HG03521 (cell line): ENCODE data around the gene PARVA.
"Not testable (repeated sequence)": the region's sequence is repeated elsewhere in the genome, so short reads cannot be mapped to it uniquely, and the experiment has no call there.

Experiments used
- ATAC-seq: cut with Tn5 transposase; IDR thresholded peaks from one replicate; pipeline ENCODE4 v1.9.1; 2021; ENCODE audit warnings: mild to moderate bottlenecking, moderate library complexity; ENCODE audit not compliant: unreplicated experiment

PARVA gene, protein sequence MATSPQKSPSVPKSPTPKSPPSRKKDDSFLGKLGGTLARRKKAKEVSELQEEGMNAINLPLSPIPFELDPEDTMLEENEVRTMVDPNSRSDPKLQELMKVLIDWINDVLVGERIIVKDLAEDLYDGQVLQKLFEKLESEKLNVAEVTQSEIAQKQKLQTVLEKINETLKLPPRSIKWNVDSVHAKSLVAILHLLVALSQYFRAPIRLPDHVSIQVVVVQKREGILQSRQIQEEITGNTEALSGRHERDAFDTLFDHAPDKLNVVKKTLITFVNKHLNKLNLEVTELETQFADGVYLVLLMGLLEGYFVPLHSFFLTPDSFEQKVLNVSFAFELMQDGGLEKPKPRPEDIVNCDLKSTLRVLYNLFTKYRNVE

DNA sequence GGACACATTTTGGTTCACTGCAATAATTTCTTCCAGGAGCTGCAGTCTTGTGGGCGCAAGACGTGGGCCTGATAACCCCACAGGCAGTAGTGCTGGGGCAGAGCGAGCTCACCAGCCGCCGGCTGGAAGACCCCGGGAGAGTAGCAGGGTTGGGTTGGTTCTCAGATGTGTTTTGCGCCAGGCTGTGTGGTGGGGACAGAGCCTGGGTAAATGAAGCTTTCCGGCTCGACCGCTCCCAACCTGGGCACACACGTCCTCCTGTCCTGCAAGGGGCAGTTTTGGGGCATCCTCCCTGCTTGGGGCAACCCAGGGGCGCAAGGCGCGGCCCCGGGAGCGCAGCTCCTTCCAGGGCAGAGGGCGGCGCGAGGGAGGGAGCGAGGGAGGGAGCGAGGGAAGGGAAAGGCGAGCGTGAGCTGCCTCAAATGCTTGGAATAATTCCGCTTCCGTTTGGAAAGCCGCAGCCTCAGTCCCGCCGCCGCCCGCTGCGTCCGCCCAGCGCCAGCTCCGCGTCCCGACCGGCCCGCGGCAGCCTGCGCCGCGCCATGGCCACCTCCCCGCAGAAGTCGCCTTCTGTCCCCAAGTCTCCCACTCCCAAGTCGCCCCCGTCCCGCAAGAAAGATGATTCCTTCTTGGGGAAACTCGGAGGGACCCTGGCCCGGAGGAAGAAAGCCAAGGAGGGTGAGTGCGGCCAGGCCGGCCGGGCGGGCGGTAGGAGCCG, at the start of gene PARVA:
Gene PARVA, plus strand, starts transcription at position 466 of the 718 bp plus-strand sequence. Its CDS starts 77 bp downstream, at position 543.
- ATAC-seq: no peak

DNA sequence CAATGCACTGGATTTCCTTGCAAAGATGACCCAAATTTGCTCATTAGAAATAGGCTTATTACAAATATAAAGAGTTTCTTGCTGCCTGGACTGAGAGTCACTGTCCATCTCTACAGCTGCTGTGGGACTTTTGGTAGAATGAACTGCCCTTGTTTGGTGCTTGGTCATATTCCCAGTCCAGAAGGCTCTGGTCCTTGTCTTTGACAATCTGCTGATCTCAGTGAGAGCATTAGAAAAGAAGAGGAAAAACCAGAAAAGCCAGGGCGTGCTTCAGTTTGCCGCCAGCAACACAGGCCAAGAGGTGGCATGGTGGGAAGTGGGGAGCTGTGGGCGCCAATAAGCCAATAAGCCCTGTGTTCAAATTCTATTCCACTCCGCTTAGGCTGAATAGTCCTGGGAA, 48.2 kb upstream of the PARVA start:
- no peak for ATAC-seq

DNA sequence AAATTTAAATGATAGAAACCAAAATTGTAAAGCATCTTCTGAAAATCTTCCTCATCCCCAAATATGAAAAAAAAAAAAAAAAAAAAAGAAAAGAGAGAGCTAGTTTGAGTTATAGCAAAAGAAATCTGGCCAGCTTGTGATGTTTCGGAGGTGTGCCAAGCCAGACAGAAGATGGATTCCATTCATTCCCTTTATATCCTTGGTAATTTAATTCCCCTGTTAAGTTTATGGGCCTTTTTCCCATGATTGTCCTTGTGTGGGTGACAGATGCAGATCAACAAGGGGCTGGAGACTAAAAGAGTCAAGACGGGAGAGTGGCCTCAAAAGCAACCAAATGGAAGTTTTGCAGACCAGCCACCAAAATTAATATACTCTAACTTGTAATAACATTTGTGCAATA, 47.6 kb upstream of the PARVA start:
- no peak for ATAC-seq

DNA sequence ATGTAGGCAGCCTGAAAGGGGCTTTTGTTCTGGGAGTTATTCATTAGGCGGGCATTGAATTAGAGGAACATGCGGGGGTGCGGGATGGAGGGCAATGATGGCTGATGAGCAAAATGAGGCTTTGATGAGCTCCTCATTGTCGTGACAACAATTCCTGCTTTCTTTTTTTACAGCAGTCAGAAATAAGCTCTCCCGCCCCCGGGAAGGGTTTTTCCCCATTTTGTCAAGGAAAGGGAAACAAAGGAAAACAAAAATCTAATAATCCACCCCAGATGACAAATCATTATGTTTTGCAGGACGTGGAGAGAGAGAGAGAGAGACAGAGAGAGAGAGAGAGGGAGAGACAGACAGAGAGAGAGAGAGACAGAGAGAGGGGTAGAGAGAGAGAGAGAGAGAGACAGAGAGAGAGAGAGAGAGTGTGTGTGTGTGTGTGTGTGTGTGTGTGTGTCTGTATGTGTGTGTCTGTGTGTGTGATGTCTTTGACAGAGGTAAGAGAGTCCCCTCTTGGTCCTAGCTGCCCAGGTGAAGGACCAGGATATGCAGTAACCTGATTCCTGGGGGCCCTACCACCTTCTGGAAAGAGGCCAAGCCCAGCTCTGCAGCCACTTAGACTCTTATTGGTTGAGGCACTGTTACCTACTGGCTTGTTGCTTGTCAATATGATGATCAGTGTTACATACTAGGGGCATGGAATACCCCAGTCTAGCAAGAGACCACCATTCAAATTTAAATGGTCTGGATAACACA, 46.7 kb upstream of the PARVA start:
- ATAC-seq: no peak

DNA sequence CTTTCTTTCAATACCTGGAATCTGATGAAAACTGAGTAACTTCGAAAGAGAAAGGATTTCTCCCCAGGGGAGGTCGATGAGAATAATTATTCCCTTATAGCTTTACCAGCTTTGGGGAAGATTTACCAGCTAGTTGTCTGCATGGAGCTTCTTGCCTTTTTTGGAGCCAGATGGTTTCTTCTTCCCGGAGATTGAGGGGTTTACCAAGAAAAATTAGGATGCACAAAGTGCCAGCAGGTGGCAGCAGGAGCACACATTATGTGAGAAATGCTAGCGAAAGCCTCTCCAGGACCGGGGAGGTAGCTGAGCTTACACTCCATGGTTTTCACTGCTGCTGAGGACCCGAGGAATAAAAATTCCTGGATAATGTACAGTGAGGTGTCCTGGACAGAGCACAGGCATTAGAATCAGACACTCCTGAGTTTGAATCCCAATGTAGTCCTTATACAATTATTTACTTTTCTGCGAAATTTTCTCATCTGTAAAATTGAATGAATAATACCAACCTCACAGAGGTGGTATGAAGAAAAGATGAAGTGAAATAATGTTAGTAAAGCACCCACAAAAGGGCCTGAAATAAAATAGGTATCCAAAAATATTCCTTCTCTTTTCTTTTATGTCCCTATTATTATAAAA, 46.0 kb upstream of the PARVA start:
- no peak for ATAC-seq

DNA sequence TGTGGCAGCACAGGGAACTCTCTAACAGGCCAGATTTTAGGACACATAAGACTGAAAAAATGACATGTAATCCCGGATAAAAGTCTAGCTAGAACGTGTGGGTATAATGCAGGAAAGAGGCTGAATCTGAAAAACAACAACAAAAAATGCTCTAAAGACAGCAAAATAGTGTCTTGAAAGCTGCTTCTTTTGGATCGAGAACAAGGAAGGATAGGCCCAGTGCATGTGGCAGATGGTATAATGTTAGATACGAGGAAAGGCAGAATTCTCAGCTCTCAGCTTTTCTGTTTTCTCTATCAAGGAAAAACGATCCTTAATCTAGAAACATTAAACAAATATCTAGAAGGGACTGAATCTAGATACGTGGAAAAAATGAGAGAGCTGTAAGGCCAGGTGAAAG, 33.8 kb upstream of the PARVA start:
- ATAC-seq: no peak

DNA sequence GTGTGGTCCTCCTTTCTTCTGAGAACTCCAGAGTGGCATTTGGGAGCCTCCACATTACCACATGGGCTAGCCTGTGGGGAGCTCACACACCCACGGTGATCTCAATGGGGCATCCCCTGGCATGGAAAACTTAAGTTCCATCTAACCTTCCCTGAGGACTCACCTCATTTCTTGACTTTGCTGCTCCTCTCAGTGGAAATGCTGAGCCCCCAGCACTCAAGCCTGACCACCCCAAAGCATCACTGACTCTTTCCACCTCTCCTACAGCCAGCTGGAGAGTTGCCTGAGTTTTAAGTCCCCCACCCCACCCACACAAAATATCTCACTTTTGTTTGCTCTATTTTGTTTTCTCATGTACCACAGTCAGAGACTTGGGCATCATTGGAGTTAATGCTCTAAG, 23.8 kb upstream of the PARVA start:
- ATAC-seq: no peak

DNA sequence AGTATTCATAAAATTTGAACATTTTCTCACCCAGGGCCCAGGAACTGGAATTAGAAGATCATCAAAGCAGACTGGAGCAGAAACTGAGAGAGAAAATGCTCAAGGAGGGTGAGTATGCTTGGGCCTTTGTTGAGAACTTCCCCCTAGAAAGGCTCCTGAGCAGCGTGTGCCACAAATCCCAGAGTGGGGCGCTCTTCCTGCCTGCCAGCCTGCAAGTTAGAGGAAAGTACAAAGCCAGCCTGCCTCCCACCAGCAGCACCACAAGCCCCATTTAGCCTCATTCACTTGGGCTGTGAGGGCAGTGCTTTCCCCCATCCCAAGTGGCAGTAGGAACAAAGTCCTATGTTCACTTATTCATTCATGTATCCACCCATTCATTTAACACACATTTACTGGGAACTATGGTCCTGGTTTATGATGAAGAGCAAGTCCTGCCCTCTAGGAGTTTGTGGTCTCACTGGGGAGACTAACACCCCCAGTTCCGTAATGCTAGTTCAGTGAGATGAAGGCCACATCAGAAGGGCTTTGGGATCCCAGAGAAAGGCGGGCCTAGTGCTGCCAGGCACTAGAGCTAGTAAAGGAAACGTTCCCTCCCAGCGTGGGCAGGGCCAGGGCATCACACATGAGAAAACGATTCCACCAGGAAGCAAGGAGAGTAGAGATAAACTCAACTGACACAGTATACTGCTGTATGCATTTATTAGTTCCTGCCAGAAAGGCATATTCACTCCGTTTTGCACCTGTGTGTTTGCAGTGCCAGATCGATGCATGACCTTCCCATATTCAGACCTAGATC, 22.4 kb upstream of the PARVA start:
- no peak for ATAC-seq

DNA sequence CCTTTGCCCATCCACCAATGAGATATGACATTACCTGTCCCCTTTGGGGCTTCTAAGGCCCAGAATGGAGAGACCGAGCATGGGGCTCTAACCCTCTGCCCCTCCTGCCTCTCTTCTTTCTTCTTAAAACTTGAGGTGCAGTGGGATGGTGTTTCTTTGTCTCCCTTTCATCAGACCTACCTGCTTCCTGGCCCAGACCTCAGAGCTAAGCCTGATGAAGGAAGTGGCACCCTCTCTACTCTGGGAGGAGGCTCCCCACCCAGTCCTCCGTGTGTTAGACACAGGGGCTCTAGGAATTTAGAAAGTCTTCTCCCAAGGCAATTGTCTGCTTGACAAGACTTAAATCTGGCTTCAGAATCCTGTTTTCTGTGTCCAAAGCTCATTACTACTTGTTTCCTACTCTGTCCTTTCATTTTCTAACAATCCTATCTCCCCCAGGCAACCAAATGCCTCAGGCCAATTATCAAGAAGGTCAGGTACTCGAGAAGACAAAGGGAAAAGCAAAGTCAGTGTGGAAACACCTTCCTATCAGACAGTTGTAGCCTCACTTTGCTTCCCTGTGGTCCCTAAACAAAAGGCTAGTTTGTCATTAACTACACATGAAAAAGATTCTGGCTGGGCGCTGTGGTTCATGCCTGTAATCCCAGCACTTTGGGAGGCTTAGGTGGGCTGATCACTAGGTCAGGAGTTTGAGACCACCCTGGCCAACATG, 20.3 kb upstream of the PARVA start:
- ATAC-seq: no peak

DNA sequence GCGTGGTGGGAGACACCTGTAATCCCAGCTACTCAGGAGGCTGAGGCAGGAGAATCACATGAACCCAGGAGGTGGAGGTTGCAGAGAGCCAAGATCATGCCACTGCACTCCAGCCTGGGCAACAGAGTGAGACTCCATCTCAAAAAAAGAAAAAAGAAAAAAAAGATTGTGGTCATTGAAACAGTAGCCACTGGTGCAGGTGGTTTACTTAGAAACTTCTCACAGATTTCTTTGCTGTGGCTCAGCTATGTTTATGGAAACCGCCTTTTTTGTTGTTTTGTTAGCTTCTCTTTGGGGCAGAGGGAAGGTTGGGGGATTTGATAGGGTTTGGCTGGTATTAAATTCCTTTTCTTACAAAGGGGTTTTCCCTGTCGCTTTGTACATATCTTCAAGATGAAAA, 19.7 kb upstream of the PARVA start:
- not testable (repeated sequence) for ATAC-seq

DNA sequence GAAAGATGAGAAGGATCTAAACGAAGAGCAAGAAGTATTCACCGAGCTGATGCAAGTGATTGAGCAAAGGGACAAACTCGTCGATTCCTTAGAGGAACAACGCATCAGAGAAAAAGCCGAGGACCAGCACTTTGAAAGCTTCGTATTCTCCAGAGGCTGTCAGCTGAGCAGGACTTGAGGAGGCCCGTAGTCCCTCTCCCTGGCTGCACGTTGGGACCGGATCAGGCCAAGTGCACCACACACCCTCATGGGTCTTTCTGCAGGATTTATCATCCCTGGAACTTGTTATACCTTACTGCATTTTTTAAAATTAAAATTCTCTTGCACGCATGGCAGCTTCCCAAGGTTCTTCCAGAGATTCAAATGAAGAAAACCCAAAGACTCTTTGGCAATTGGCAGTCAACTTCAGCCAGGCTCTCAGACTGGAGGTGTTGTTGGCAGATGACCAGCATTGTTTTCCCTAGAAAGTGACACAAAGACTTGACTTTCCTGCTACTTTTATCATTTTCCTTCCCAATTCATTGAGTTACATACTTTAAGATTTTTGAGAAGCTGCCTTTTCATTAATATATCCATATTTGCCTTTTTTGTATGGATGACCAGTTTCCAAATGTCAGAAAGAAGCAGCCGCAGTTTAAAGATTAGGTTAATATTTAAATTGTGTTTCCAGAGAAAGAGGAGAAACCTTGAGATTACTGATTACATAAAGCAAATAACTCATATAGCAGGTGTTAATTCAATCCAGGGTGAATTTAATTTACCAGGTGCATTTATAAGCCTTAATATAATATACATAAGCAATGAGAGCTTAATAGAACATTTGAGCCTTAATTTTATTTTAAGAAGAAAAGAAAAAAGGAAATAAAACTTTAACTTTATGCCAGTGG, 18.8 kb upstream of the PARVA start:
- ATAC-seq: no peak

DNA sequence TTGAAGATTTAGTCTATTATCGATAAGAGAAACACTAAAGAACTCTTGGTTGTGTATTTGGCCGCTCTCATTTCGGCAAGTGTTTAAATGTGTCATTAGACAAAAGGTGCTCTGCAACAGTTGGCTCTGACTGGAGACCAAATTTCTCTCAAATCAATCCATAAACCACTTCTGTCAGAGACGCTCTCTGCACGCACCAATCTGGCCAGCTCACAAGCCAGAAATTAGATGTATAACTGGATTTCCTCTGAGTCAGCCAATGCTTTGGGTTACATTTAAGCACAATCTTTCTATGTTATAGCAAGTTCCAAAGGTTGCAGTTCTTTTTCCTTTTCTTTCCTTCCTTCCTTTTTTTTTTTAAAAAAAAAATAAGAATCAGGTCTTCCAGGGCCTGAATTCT, 17.6 kb upstream of the PARVA start:
- no peak for ATAC-seq

DNA sequence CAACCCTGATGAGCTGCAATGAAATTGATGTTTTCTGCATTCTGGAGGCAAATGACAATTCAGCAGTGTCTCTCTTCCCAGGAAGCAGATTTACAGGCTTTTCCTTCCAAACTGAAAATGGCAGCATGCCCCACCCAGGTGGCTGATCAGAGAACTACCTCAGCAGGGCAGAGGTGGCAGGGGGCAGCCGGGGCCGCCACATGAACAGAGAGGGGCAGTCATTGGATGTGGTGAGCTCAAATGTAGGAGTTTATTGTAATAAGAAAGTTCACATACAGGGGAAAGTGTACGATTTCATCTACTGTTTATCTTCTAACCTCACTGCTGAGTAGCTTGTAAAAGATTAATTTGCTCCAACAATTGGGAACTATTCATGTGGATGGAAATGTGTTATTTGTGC, 15.7 kb upstream of the PARVA start:
- ATAC-seq: no peak

DNA sequence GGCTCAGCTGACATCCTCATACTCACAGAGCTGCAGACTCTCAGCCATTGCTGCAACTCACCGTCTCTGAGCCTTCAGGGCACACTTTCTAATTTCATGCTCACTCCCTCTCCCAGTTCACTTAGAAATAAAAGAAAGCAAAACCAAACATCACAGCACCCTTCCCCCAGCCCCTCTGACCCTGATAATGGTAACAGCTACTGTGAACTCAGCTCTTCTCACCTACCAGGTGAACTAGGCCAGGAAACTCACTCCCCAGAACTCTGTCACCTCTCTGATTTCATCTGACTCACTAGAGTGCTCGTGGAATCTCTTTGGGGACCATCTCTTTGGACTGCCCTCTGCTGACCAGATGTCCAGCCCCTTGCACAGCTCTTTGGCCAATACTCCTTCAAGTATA, 14.5 kb upstream of the PARVA start:
- ATAC-seq: no peak

DNA sequence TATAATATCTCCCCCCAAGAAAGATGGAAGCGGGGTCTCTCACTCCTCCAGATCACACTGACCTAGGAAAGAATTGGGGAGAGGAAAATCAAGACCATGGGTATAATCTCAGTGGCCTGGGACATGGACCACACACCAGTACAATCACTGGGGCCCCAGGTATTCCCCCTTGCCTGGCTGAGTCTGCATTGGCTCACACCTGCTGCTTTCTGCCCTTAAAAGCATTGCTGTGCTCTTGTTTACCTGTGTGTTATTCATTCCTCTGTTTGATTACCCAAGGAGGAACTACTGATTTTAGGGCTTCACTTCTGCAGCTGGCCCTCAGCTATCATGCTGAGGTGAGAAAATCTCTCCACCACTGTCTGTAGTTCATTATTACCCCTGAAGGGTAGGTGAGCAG, 14.0 kb upstream of the PARVA start:
- no peak for ATAC-seq

DNA sequence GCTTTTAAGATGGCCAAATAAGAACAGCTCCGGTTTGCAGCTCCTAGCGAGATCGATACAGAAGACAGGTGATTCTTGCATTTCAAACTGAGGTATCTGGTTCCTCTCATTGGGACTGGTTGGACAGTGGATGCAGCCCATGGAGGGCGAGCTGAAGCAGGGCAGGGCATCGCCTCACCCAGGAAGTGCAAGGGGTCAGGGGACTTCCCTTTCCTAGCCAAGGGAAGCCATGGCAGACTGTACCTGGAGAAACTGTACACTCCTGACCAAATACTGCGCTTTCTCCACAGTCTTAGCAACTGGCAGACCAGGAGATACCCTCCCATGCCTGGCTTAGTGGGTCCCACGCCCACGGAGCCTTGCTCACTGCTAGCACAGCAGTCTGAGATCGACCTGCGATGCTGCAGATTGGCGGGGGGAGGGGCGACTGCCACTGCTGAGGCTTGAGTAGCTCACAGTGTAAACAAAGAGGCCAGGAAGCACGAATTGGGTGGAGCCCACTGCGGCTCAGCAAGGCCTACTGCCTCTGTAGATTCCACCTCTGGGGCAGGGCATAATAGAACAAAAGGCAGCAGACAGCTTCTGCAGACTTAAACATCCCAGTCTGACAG, 11.3 kb upstream of the PARVA start:
- ATAC-seq: not testable (repeated sequence)

DNA sequence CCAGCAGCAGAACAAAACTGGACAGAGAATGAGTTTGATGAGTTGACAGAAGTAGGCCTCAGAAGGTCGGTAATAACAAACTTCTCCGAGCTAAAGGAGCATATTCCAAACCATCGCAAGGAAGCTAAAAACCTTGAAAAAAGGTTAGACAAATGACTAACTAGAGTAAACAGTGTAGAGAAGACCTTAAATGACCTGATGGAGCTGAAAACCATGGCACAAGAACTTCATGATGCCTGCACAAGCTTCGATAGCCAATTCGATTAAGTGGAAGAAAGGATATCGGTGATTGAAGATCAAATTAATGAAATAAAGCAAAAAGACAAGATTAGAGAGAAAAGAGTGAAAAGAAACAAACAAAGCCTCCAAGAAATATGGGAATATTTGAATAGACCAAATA, 10.3 kb upstream of the PARVA start:
- ATAC-seq: not testable (repeated sequence)

DNA sequence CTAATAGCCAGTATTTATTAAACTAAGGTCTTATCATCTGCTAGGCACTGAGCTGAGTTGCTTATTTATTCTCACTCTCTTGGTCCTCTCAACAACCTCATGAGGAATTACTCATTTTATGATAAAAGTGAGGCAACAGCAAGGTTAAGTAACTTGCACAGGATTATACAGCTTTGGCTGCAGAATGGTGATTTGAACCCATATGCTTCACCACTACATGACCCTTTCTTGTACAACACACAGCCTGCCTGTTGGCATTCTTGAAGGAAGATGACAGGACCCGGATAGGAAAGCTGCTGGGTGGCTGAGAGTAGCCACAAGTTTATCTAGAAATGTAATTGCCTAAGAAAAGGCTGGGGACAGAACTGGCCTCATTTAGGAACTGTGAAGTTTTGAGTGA, 5.3 kb upstream of the PARVA start:
- ATAC-seq: no peak
